ENCODE data around the gene SMAGP.
"Not testable (repeated sequence)": the region's sequence is repeated elsewhere in the genome, so short reads cannot be mapped to it uniquely, and the experiment has no call there.

- not testable (repeated sequence) for TF ChIP-seq CTCF, POLR2A, EP300 (IDR thresholded peaks at IDR 0.05)
Measured at GRCh38 chr12:51219857-51220256, 50.4 kb downstream of the SMAGP start.

All from tibial nerve (tissue), 4 donors.